Activated naive CD8-positive, alpha-beta T cell treated with anti-CD3 and anti-CD28 coated beads, Interleukin-2, amount 10 ng/mL, durations not matched to agents 7 days and 5 days (primary cell): ENCODE data around the gene ARHGEF17. TPM values are rescaled to one million over a fixed set of nuclear protein-coding genes. Genes with fewer than 3 reads are reported as not detected.
A peak's percentile ranks its signal among the peaks of the same experiment; 100 is the strongest.

Source experiments
- ATAC-seq: fragments of 150-1000 bp; cut with Tn5 transposase; one replicate; pipeline ENCODE4 v1.10.0; 2021; ENCODE audit warnings: low read depth, moderate library complexity
- POLR2A ChIA-PET: fragments of 350-600 bp; sonication (Branson Sonifier 250); formaldehyde crosslinking; loops from one replicate; lab custom pipeline; 2021; ENCODE audit warnings: antibody characterized with exemption; lab: Charles Lee
- DNase-seq: peaks from one replicate; pipeline ENCODE4 v3.0.0; 2021
- H3K27ac Mint-ChIP-seq: one replicate; pipeline ENCODE4 v1.8.0; 2022; ENCODE audit warnings: mild to moderate bottlenecking, mixed read lengths
- H3K27me3 Mint-ChIP-seq: one replicate; pipeline ENCODE4 v1.8.0; 2022; ENCODE audit warnings: mild to moderate bottlenecking, moderate library complexity, mixed read lengths
- H3K36me3 Mint-ChIP-seq: one replicate; pipeline ENCODE4 v1.8.0; 2021; ENCODE audit warnings: mild to moderate bottlenecking, mixed read lengths
- H3K4me1 Mint-ChIP-seq: one replicate; pipeline ENCODE4 v1.8.0; 2021; ENCODE audit warnings: mixed read lengths
- H3K4me3 Mint-ChIP-seq: one replicate; pipeline ENCODE4 v1.8.0; 2022; ENCODE audit warnings: mild to moderate bottlenecking, moderate library complexity, mixed read lengths
- H3K9me3 Mint-ChIP-seq: one replicate; pipeline ENCODE4 v1.8.0; 2021; ENCODE audit warnings: mixed read lengths
- total RNA-seq, 2 experiments: library from RNA; stranded (reverse); gene quantifications; one replicate each; pipeline ENCODE4 v1.2.3, GENCODE V29; 2021

ARHGEF17 gene
- total RNA-seq, 2 experiments from 2014 or later = not detected

DNA sequence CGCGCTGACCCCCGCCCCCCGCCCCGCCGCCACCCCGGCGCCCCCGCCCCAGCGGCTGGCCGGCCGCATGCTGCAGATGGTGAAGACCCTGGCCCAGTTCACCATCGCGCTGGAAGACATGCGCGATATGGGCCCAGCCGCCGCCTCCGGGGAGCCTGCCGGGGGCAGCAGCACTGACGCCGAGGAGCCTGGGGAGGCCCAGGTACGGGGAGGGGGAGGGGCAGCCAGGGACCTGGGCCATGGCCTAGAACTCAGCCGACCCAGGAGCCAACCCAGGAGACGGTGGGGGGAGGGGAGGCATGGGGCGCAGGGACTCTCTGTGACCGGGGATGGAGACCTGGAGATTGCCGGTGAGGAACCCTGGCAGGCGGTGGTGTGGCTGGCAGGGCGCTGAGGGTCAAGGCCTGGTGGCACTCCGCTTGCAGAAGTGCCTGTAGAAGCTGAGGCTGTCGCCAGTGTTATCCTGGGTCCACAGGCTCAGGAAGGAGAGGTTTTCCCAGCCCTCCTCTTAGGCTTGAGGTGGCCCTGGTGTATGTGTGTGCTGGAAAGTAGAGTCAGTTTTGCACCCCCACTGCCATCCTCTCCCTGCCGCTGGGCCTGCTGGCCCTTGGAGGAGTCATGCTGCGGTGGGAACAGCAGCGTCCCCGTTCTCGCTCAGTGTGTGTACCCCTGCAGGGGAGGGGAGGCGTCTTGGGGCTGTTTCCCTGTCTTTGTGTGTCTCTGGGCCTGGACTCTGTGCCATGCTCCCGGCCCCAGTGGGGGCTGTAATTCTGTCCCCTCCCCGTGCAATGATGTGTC is 35.2 kb downstream of the ARHGEF17 start:
- Mint-ChIP-seq H3K9me3 (no peaks in the 10 kb centered on the region), H3K4me3 (no peak overlapping the region), H3K4me1 (no peaks in the 10 kb centered on the region), H3K27ac (no peak overlapping the region), H3K27me3 (no peaks in the 10 kb centered on the region), H3K36me3 (no peaks in the 10 kb centered on the region)
- no peak for DNase-seq
- no peak for ATAC-seq
- POLR2A ChIA-PET = no interaction called here

GRCh38 chr11:73344191-73344607 is 36.1 kb downstream of the ARHGEF17 start:
- H3K36me3 Mint-ChIP-seq = no peaks in the 10 kb centered on the region
- POLR2A ChIA-PET = no interaction called here
- DNase-seq = no peak
- no peak overlapping the region for H3K27ac Mint-ChIP-seq
- H3K27me3 Mint-ChIP-seq = no peaks in the 10 kb centered on the region
- no peaks in the 10 kb centered on the region for H3K4me1 Mint-ChIP-seq
- H3K4me3 Mint-ChIP-seq = no peak overlapping the region
- ATAC-seq = no peak
- H3K9me3 Mint-ChIP-seq = no peaks in the 10 kb centered on the region

- ATAC-seq (no peak), DNase-seq (no peak)
- Mint-ChIP-seq H3K4me1 (no peaks in the 10 kb centered on the region), H3K27ac (no peak overlapping the region), H3K27me3 (no peaks in the 10 kb centered on the region), H3K9me3 (no peaks in the 10 kb centered on the region), H3K4me3 (no peak overlapping the region), H3K36me3 (no peaks in the 10 kb centered on the region)
- POLR2A ChIA-PET = no interaction called here
Observed at GRCh38 chr11:73345481-73346160, 37.5 kb downstream of the ARHGEF17 start.

DNA sequence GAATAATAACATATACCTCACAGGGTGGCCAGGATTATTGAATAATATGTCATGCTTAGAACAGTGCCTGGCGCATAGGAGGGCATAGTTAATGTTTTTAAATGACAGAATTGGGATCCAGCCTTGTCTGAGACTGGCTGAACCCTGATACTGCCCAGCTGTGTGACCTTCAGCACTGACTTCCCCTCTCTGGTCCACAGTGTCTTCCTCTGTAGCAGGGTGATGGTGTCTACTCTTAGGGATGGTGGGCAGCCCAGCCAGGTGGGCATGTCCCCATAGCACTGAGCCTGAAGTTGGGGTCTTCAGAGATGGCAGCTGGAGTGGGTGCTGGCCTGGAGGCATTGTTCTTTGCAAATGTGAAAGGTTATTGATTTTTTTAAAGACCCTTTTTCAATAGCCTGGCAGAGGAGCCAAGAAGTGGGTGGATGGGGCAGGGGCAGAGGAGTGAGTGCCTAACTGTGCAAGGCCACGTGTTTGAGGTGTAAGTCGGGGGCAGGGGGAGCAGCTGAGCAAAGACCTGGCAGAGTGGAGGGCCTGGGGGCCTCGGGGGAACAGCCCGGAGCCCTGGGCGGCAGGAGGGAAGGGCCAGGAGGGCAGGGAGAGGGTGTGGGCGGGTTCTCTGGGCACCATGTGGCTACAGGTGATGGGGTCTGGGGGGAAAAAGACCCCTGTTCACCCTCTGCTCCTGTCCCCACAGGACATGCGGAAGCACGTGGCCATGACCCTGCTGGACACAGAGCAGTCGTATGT is 38.3 kb downstream of the ARHGEF17 start:
- POLR2A ChIA-PET = no interaction called here
- Mint-ChIP-seq H3K27ac (no peak overlapping the region), H3K36me3 (no peaks in the 10 kb centered on the region), H3K9me3 (no peaks in the 10 kb centered on the region), H3K27me3 (no peaks in the 10 kb centered on the region), H3K4me1 (no peaks in the 10 kb centered on the region), H3K4me3 (no peak overlapping the region)
- ATAC-seq = no peak
- DNase-seq = no peak

GRCh38 chr11:73347067-73347466 is 39.0 kb downstream of the ARHGEF17 start:
- Mint-ChIP-seq H3K9me3 (no peaks in the 10 kb centered on the region), H3K27ac (no peak overlapping the region), H3K36me3 (no peaks in the 10 kb centered on the region), H3K4me3 (no peak overlapping the region), H3K27me3 (no peaks in the 10 kb centered on the region), H3K4me1 (no peaks in the 10 kb centered on the region)
- DNase-seq (no peak), ATAC-seq (no peak)
- POLR2A ChIA-PET = no interaction called here

DNA sequence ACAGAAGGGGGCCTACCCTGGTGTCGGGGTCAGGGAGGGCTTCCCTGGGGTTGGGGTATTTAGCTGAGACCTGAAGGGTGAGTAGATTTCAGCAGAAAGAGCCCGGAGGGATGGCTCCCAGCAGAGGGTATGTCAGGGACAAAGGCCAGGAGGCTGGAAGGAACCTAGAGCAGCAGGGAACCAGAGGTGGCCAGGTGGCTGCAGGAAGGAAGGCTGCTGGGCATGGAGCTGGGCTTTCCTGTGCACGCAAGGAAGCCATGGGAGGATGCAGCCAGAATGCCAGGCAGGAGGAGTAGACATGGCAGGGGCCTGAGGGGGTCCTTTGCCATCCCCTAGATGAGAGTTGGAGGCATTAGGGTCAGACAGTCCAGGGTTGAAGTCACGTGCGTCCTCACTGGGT is 40.8 kb downstream of the ARHGEF17 start:
- H3K4me1 Mint-ChIP-seq = peaks cover 6% of the 10 kb centered on the region
- H3K36me3 Mint-ChIP-seq = no peaks in the 10 kb centered on the region
- no peak overlapping the region for H3K27ac Mint-ChIP-seq
- no peak overlapping the region for H3K4me3 Mint-ChIP-seq
- DNase-seq (no peak), ATAC-seq (no peak)
- no peaks in the 10 kb centered on the region for H3K27me3 Mint-ChIP-seq
- no peaks in the 10 kb centered on the region for H3K9me3 Mint-ChIP-seq
- POLR2A ChIA-PET = no interaction called here

- Mint-ChIP-seq H3K4me3 (no peak overlapping the region), H3K27me3 (no peaks in the 10 kb centered on the region), H3K27ac (no peak overlapping the region), H3K4me1 (peaks cover 6% of the 10 kb centered on the region), H3K9me3 (no peaks in the 10 kb centered on the region), H3K36me3 (no peaks in the 10 kb centered on the region)
- POLR2A ChIA-PET = no interaction called here
- DNase-seq (no peak), ATAC-seq (no peak)
Observed at GRCh38 chr11:73349633-73350032, 41.6 kb downstream of the ARHGEF17 start.

- Mint-ChIP-seq H3K27ac (no peak overlapping the region), H3K4me1 (peaks cover 6% of the 10 kb centered on the region), H3K27me3 (no peaks in the 10 kb centered on the region), H3K9me3 (no peaks in the 10 kb centered on the region), H3K4me3 (no peak overlapping the region), H3K36me3 (no peaks in the 10 kb centered on the region)
- ATAC-seq (peak; percentile 69), DNase-seq (peak; percentile 59)
- POLR2A ChIA-PET = interaction anchor here (0.9 to 2.0 kb wide), 7 partner anchors 8 to 310 kb away, joined by 3 to 9 read pairs (median 5); partner anchors contain the start of gene RELT
Observed at GRCh38 chr11:73350908-73351636, 43.0 kb downstream of the ARHGEF17 start.

GRCh38 chr11:73353422-73353821 is 45.3 kb downstream of the ARHGEF17 start:
- Mint-ChIP-seq H3K36me3 (no peaks in the 10 kb centered on the region), H3K4me1 (peaks cover 6% of the 10 kb centered on the region), H3K4me3 (no peak overlapping the region), H3K9me3 (no peaks in the 10 kb centered on the region), H3K27me3 (no peaks in the 10 kb centered on the region), H3K27ac (peak overlapping the region; percentile 5)
- no peak for ATAC-seq
- no peak for DNase-seq
- POLR2A ChIA-PET = no interaction called here

- POLR2A ChIA-PET = interaction anchor here (1.5 kb wide), 1 partner anchor 22 kb away, joined by 3 read pairs; no protein-coding TSS in a partner anchor
- no peak overlapping the region for H3K27ac Mint-ChIP-seq
- no peak for ATAC-seq
Observed at GRCh38 chr11:73355109-73355508, 47.0 kb downstream of the ARHGEF17 start.

DNA sequence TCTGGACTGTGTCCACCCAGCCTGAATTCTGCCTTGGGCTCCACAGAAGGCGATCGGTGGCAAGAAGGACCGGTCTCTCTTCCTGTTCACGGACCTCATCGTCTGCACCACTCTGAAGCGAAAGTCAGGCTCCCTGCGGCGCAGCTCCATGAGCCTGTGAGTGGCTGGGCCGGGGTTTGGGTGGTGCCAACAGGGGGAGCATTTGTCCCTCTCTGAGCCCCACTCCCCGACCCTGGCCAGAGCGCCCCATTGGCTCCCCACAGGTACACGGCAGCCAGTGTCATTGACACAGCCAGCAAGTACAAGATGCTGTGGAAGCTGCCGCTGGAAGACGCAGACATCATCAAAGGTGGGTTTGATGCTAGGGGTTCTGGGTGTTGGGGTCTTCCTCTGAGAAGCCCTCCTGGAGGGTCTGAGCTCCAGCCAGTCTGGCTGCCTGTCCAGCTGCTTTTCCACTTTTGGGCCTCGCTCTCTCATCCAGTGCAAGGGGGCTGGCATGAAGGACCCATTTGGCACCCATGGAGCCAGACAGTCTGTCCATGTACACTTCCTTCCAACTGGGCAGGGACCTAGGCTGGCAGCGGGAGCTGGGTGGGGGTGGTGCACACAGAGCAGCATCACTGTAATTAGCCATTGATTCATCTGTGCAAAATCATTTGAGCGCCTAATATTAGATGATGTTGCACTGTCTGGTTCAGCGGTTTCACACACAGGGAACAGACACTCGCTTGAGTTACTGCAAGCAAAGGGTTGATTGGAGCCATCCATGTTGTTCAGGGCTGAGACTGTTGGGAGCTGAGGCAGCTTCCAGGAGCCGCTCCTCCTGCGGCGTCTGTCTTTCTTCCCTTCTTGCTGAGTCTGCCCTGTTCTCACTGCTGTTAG is 49.1 kb downstream of the ARHGEF17 start:
- no peaks in the 10 kb centered on the region for H3K27me3 Mint-ChIP-seq
- DNase-seq (no peak), ATAC-seq (no peak)
- POLR2A ChIA-PET = interaction anchor here (1.6 kb wide), 1 partner anchor 26 kb away, joined by 3 read pairs; no protein-coding TSS in a partner anchor
- peak overlapping the region; percentile 34 for H3K27ac Mint-ChIP-seq
- H3K36me3 Mint-ChIP-seq = no peaks in the 10 kb centered on the region
- H3K9me3 Mint-ChIP-seq = no peaks in the 10 kb centered on the region
- no peak overlapping the region for H3K4me3 Mint-ChIP-seq
- peaks cover 6% of the 10 kb centered on the region for H3K4me1 Mint-ChIP-seq

More at GRCh38 chr11:73355109-73355508, 47.0 kb downstream of the ARHGEF17 start:
- H3K27me3 Mint-ChIP-seq = no peaks in the 10 kb centered on the region
- no peak overlapping the region for H3K4me3 Mint-ChIP-seq
- H3K36me3 Mint-ChIP-seq = no peaks in the 10 kb centered on the region
- H3K9me3 Mint-ChIP-seq = no peaks in the 10 kb centered on the region
- DNase-seq = no peak
- H3K4me1 Mint-ChIP-seq = peaks cover 6% of the 10 kb centered on the region

DNA sequence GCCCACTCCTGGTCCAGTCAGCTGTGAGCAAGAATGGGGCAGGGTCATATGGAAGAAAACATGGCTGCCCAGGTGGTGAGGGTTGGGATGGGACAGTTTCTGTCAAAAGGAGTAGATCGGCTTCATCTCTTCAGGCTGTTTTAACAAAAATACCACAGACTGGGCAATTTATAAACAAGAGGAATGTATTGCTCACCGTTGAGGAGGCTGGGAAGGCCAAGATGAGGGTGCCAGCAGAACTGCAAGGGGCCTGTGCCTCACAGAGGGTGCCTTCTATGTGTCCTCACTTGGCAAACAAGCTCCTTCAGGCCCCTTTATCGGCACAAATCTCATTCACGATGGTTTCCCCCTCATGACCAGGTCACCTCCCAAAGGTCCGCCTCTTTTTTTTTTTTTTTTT is 50.0 kb downstream of the ARHGEF17 start:
- H3K27ac Mint-ChIP-seq = no peak overlapping the region
- H3K9me3 Mint-ChIP-seq = no peaks in the 10 kb centered on the region
- H3K4me3 Mint-ChIP-seq = no peak overlapping the region
- DNase-seq = no peak
- POLR2A ChIA-PET = interaction anchor here (1.6 kb wide), 1 partner anchor 25 kb away, joined by 3 read pairs; no protein-coding TSS in a partner anchor
- H3K36me3 Mint-ChIP-seq = no peaks in the 10 kb centered on the region
- H3K4me1 Mint-ChIP-seq = peaks cover 6% of the 10 kb centered on the region
- no peaks in the 10 kb centered on the region for H3K27me3 Mint-ChIP-seq
- no peak for ATAC-seq
